Measurements from ENCODE around the gene KIRREL3. TPM values are rescaled to one million over a fixed set of nuclear protein-coding genes. Genes with fewer than 3 reads are reported as not detected.

Gene KIRREL3
- total and polyA plus RNA-seq, 2 donors (not counting 3 experiments of a cell fraction or from before 2014, with no cell fraction given): not detected

- no peaks in the 10 kb centered on the region for H3K79me2 ChIP-seq (ENCODE audit: control insufficient read depth, insufficient read depth, low read length)
- no peak overlapping the region for H3K4me3 ChIP-seq (replicated peaks in 1 of 3; ENCODE audit: insufficient read depth in 1 of 3, low read depth in 1 of 3, low read length in 3 of 3)
- no peak overlapping the region for H2AFZ ChIP-seq (ENCODE audit: low read depth, low read length)
- ChIA-PET POLR2A (no interaction called here), CTCF (no interaction called here)
- dilution Hi-C loops (cut with MboI; ENCODE audit: extremely low pct_ligation_motif_present, low sequenced_read_pairs): no loop called here
- H3K9ac ChIP-seq (replicated peaks; ENCODE audit: extremely low read depth, insufficient read depth, low read length): no peak overlapping the region
- FAIRE-seq: no peak
- no peak overlapping the region for H3K27ac ChIP-seq (ENCODE audit: insufficient read depth, low read depth, low read length)
- intact Hi-C loops (cut with micrococcal nuclease): no loop called here
- H3K4me2 ChIP-seq (ENCODE audit: insufficient read depth, low read length): no peak overlapping the region
- H3K9me3 ChIP-seq (replicated peaks; ENCODE audit: control insufficient read depth, insufficient read depth, low read length): no peaks in the 10 kb centered on the region
- TF ChIP-seq JUN (IDR thresholded peaks at IDR 0.05; ENCODE audit: borderline replicate concordance, insufficient read depth, insufficient read length, low read depth): no peak
- no peak for TF ChIP-seq FOS (IDR thresholded peaks at IDR 0.05; ENCODE audit: borderline replicate concordance, insufficient read depth, low read length)
- TF ChIP-seq MAX (IDR thresholded peaks at IDR 0.05; ENCODE audit: insufficient read depth, insufficient read length): no peak
- TF ChIP-seq POLR2AphosphoS5 (IDR thresholded peaks at IDR 0.05; ENCODE audit: insufficient read depth, low read depth, low read length): no peak
- no peaks in the 10 kb centered on the region for H3K9me1 ChIP-seq (replicated peaks; ENCODE audit: control insufficient read depth, extremely low read depth, insufficient read depth, low read length)
- no peaks in the 10 kb centered on the region for H3K27me3 ChIP-seq (ENCODE audit: control insufficient read depth in 2 of 2, insufficient read depth in 2 of 2, low read length in 2 of 2)
- DNase-seq (ENCODE audit: low read depth, low spot score): no peak
- BruUV-seq (replicated peaks): no TSS peak
- no peaks in the 10 kb centered on the region for H4K20me1 ChIP-seq (replicated peaks; ENCODE audit: control insufficient read depth, extremely low read depth, insufficient read depth, low read length)
- H3K4me1 ChIP-seq (ENCODE audit: control insufficient read depth, extremely low read depth, insufficient read depth, low read length): no peaks in the 10 kb centered on the region
- no peaks in the 10 kb centered on the region for H3K36me3 ChIP-seq (ENCODE audit: control insufficient read depth in 2 of 2, extremely low read depth in 1 of 2, insufficient read depth in 2 of 2, low read length in 2 of 2)
These were observed 113.9 kb downstream of the KIRREL3 start for GRCh38 chr11:126886636-126887035.

- H3K4me1 ChIP-seq (ENCODE audit: control insufficient read depth, extremely low read depth, insufficient read depth, low read length): no peaks in the 10 kb centered on the region
- H3K9me1 ChIP-seq (replicated peaks; ENCODE audit: control insufficient read depth, extremely low read depth, insufficient read depth, low read length): no peaks in the 10 kb centered on the region
- DNase-seq (ENCODE audit: low read depth, low spot score) (no peak), FAIRE-seq (no peak)
- POLR2A ChIA-PET: no interaction called here
- H3K4me3 ChIP-seq (replicated peaks in 1 of 3; ENCODE audit: insufficient read depth in 1 of 3, low read depth in 1 of 3, low read length in 3 of 3): no peak overlapping the region
- H3K27ac ChIP-seq (ENCODE audit: insufficient read depth, low read depth, low read length): no peak overlapping the region
- H2AFZ ChIP-seq (ENCODE audit: low read depth, low read length): no peak overlapping the region
- TF ChIP-seq CTCF (IDR thresholded peaks at IDR 0.05; ENCODE audit: extremely low read depth in 1 of 2, insufficient read depth in 1 of 2, low read depth in 1 of 2, low read length in 2 of 2): no peak
- TF ChIP-seq POLR2AphosphoS5 (IDR thresholded peaks at IDR 0.05; ENCODE audit: insufficient read depth, low read depth, low read length): no peak
- TF ChIP-seq JUN (IDR thresholded peaks at IDR 0.05; ENCODE audit: borderline replicate concordance, insufficient read depth, insufficient read length, low read depth): no peak
- TF ChIP-seq MAX (IDR thresholded peaks at IDR 0.05; ENCODE audit: insufficient read depth, insufficient read length): no peak
- no peak for TF ChIP-seq GATA2 (IDR thresholded peaks at IDR 0.05; ENCODE audit: insufficient read depth, insufficient read length, low read depth, low read length)
- no peak for TF ChIP-seq MYC (IDR thresholded peaks at IDR 0.05; ENCODE audit: low read depth, low read length)
- no peak for TF ChIP-seq EZH2 (IDR thresholded peaks at IDR 0.05; ENCODE audit: borderline replicate concordance, low read depth, low read length, severe bottlenecking)
- no peak for TF ChIP-seq FOS (IDR thresholded peaks at IDR 0.05; ENCODE audit: borderline replicate concordance, insufficient read depth, low read length)
- TF ChIP-seq POLR2A (IDR thresholded peaks at IDR 0.05; ENCODE audit: low read depth, low read length): no peak
- intact Hi-C loops (cut with micrococcal nuclease) (no loop called here), dilution Hi-C loops (cut with MboI; ENCODE audit: extremely low pct_ligation_motif_present, low sequenced_read_pairs) (no loop called here)
- H3K9me3 ChIP-seq (replicated peaks; ENCODE audit: control insufficient read depth, insufficient read depth, low read length): no peaks in the 10 kb centered on the region
- CTCF ChIA-PET: no interaction called here
- no peaks in the 10 kb centered on the region for H3K79me2 ChIP-seq (ENCODE audit: control insufficient read depth, insufficient read depth, low read length)
- no peaks in the 10 kb centered on the region for H3K36me3 ChIP-seq (ENCODE audit: control insufficient read depth in 2 of 2, extremely low read depth in 1 of 2, insufficient read depth in 2 of 2, low read length in 2 of 2)
- no peak overlapping the region for H3K4me2 ChIP-seq (ENCODE audit: insufficient read depth, low read length)
- H4K20me1 ChIP-seq (replicated peaks; ENCODE audit: control insufficient read depth, extremely low read depth, insufficient read depth, low read length): no peaks in the 10 kb centered on the region
- no TSS peak for BruUV-seq (replicated peaks)
- no peak overlapping the region for H3K9ac ChIP-seq (replicated peaks; ENCODE audit: extremely low read depth, insufficient read depth, low read length)
- no peaks in the 10 kb centered on the region for H3K27me3 ChIP-seq (ENCODE audit: control insufficient read depth in 2 of 2, insufficient read depth in 2 of 2, low read length in 2 of 2)
These were observed 114.5 kb downstream of the KIRREL3 start for GRCh38 chr11:126886085-126886484.

Measured in endothelial cell of umbilical vein (primary cell).